GM18508 (cell line): ENCODE data around the gene AKNA.

ENCODE experiments used
- ATAC-seq: cut with Tn5 transposase; IDR thresholded peaks from one replicate; pipeline ENCODE4 v1.9.1; 2021; ENCODE audit warnings: moderate number of reproducible peaks; ENCODE audit not compliant: insufficient read depth, unreplicated experiment

Gene AKNA

GRCh38 chr9:114382699-114383520, 4.9 kb downstream of the AKNA start:
- ATAC-seq: no peak

- ATAC-seq: no peak
These were observed 8.9 kb downstream of the AKNA start for GRCh38 chr9:114378883-114379282.

GRCh38 chr9:114378016-114378415, 9.8 kb downstream of the AKNA start:
- ATAC-seq: no peak

GRCh38 chr9:114376586-114377445, 11.0 kb downstream of the AKNA start:
- no peak for ATAC-seq

- ATAC-seq: no peak
These were observed 12.2 kb downstream of the AKNA start for GRCh38 chr9:114375386-114376175.

- ATAC-seq: no peak
These were observed 12.8 kb downstream of the AKNA start for GRCh38 chr9:114374936-114375335.

- no peak for ATAC-seq
These were observed 13.6 kb downstream of the AKNA start for GRCh38 chr9:114373960-114374730.

- ATAC-seq: peak; percentile 92
These were observed 14.8 kb downstream of the AKNA start for GRCh38 chr9:114372921-114373448.

GRCh38 chr9:114371973-114372917, 15.5 kb downstream of the AKNA start:
- no peak for ATAC-seq

- no peak for ATAC-seq
These were observed 16.3 kb downstream of the AKNA start for GRCh38 chr9:114371343-114371944.

- ATAC-seq: no peak
These were observed 16.8 kb downstream of the AKNA start for GRCh38 chr9:114370968-114371320.

- ATAC-seq: no peak
These were observed 17.4 kb downstream of the AKNA start for GRCh38 chr9:114370251-114370967.

GRCh38 chr9:114369216-114370130, 18.3 kb downstream of the AKNA start:
- no peak for ATAC-seq

- ATAC-seq: no peak
These were observed 19.8 kb downstream of the AKNA start for GRCh38 chr9:114367772-114368569.

- ATAC-seq: no peak
These were observed 20.4 kb downstream of the AKNA start for GRCh38 chr9:114367366-114367765.
